Measurements from ENCODE around the gene UBQLN4.
A peak's percentile ranks its signal among the peaks of the same experiment; 100 is the strongest.

Gene UBQLN4

GRCh38 chr1:156053768-156054499 is at the start of gene UBQLN4:
Gene UBQLN4, minus strand, starts transcription at chr1:156053798. Its CDS starts 97 bp downstream, at chr1:156053701.
- DNase-seq, result peak; percentile 79 to 82

- peak in 1 of 2 donors; percentile 58 for DNase-seq
These were observed 49.3 kb upstream of the UBQLN4 start for GRCh38 chr1:156102633-156103511.

GRCh38 chr1:156101880-156102279 is 48.3 kb upstream of the UBQLN4 start:
- DNase-seq, result no peak

GRCh38 chr1:156100205-156100995 is 46.8 kb upstream of the UBQLN4 start:
- no peak for DNase-seq

- DNase-seq, result no peak
These were observed 45.7 kb upstream of the UBQLN4 start for GRCh38 chr1:156099282-156099681.

GRCh38 chr1:156098784-156099183 is 45.2 kb upstream of the UBQLN4 start:
- no peak for DNase-seq

- peak in 1 of 2 donors; percentile 71 for DNase-seq
These were observed 44.0 kb upstream of the UBQLN4 start for GRCh38 chr1:156097499-156098178.

- DNase-seq, result peak; percentile 70 to 88
These were observed 43.2 kb upstream of the UBQLN4 start for GRCh38 chr1:156096640-156097391.

- DNase-seq, result no peak
These were observed 42.4 kb upstream of the UBQLN4 start for GRCh38 chr1:156095906-156096508.

GRCh38 chr1:156091610-156092009 is 38.0 kb upstream of the UBQLN4 start:
- DNase-seq, result no peak

- DNase-seq, result peak; percentile 55 to 85
These were observed 37.2 kb upstream of the UBQLN4 start for GRCh38 chr1:156090840-156091188.

- peak; percentile 84 to 88 for DNase-seq
These were observed 36.7 kb upstream of the UBQLN4 start for GRCh38 chr1:156090138-156090839.

GRCh38 chr1:156089704-156090103 is 36.1 kb upstream of the UBQLN4 start:
- DNase-seq, result no peak

- DNase-seq, result no peak
These were observed 32.7 kb upstream of the UBQLN4 start for GRCh38 chr1:156086256-156086662.

GRCh38 chr1:156083800-156084790 is 30.5 kb upstream of the UBQLN4 start:
- DNase-seq, result peak in 1 of 2 donors; percentile 37

GRCh38 chr1:156082309-156083091 is 28.9 kb upstream of the UBQLN4 start, which contains the start of gene MEX3A:
Gene MEX3A, minus strand, starts transcription at chr1:156082465. Its CDS starts 467 bp downstream, at chr1:156081998.
- peak in 1 of 2 donors; percentile 66 for DNase-seq

GRCh38 chr1:156081917-156082308 is 28.3 kb upstream of the UBQLN4 start:
- no peak for DNase-seq

GRCh38 chr1:156081180-156081916 is 27.8 kb upstream of the UBQLN4 start:
- no peak for DNase-seq
